Activated CD8-positive, alpha-beta memory T cell treated with anti-CD3 and anti-CD28 coated beads, Interleukin-2, amount 50 U/mL, for 1 hour (primary cell): ENCODE measurements around the gene CYP3A7.
"Not testable (repeated sequence)": the region's sequence is repeated elsewhere in the genome, so short reads cannot be mapped to it uniquely, and the experiment has no call there.

Source experiments
- DNase-seq: peaks from one replicate; pipeline ENCODE4 v3.0.0-alpha.2; 2020; ENCODE audit errors: extremely low read depth

Gene CYP3A7

GRCh38 chr7:99699946-99700345 lies 35.0 kb downstream of the CYP3A7 start:
- no peak for DNase-seq

GRCh38 chr7:99698867-99699730 lies 35.9 kb downstream of the CYP3A7 start:
- not testable (repeated sequence) for DNase-seq

- DNase-seq = no peak
These were observed 40.1 kb downstream of the CYP3A7 start for GRCh38 chr7:99694912-99695304.

GRCh38 chr7:99694201-99694911 lies 40.6 kb downstream of the CYP3A7 start:
- no peak for DNase-seq

GRCh38 chr7:99693427-99694200 lies 41.4 kb downstream of the CYP3A7 start:
- DNase-seq = no peak

- DNase-seq = no peak
These were observed 41.9 kb downstream of the CYP3A7 start for GRCh38 chr7:99693100-99693426.

- DNase-seq = not testable (repeated sequence)
These were observed 42.4 kb downstream of the CYP3A7 start for GRCh38 chr7:99692563-99692962.

- DNase-seq = not testable (repeated sequence)
These were observed 43.3 kb downstream of the CYP3A7 start for GRCh38 chr7:99691658-99692057.

- not testable (repeated sequence) for DNase-seq
These were observed 44.1 kb downstream of the CYP3A7 start for GRCh38 chr7:99690918-99691317.

- DNase-seq = not testable (repeated sequence)
These were observed 49.0 kb downstream of the CYP3A7 start for GRCh38 chr7:99685871-99686608.

- DNase-seq = no peak
These were observed 49.8 kb downstream of the CYP3A7 start for GRCh38 chr7:99685129-99685758.

GRCh38 chr7:99679400-99680191 lies 55.4 kb downstream of the CYP3A7 start, which contains the start of gene CYP3A5:
TSS of gene CYP3A5 (minus strand) at chr7:99679996. CDS start at chr7:99679896, 100 bp downstream.
- DNase-seq = no peak

- no peak for DNase-seq
These were observed 56.0 kb downstream of the CYP3A7 start for GRCh38 chr7:99679032-99679399.

- DNase-seq = no peak
These were observed 57.3 kb downstream of the CYP3A7 start for GRCh38 chr7:99677648-99678045.

- DNase-seq = no peak
These were observed 57.9 kb downstream of the CYP3A7 start for GRCh38 chr7:99677013-99677647.

- DNase-seq = no peak
These were observed 59.8 kb downstream of the CYP3A7 start for GRCh38 chr7:99674995-99675742.

- DNase-seq = no peak
These were observed 62.4 kb downstream of the CYP3A7 start for GRCh38 chr7:99672573-99672972.

GRCh38 chr7:99669782-99670181 lies 65.2 kb downstream of the CYP3A7 start:
- DNase-seq = no peak

- no peak for DNase-seq
These were observed 66.5 kb downstream of the CYP3A7 start for GRCh38 chr7:99668541-99668940.
